Lower leg skin (tissue), 4 donors: ENCODE results near the gene SOAT2. TPM values are rescaled to one million over a fixed set of nuclear protein-coding genes. Genes with fewer than 3 reads are reported as not detected.

Source experiments
- DNase-seq, 2 donors: peaks; one replicate each; pipeline ENCODE4 v3.0.0-alpha.2; 2019; ENCODE audit warnings: low spot score in 2 of 2
- H3K4me3 ChIP-seq: fragments of 200-600 bp; sonication (generic); 2 replicates; pipeline ENCODE4 v1.5.1; 2017; ENCODE audit warnings: mild to moderate bottlenecking, low read depth; ENCODE audit not compliant: poor library complexity, severe bottlenecking
- POLR2A ChIP-seq, 2 donors: fragments of 450-650 bp; IDR thresholded peaks; one replicate each; pipeline ENCODE4 v1.6.1; 2016 to 2017; ENCODE audit warnings: antibody characterized with exemption in 2 of 2, mild to moderate bottlenecking in 1 of 2, moderate library complexity in 1 of 2
- WGBS, 2 donors: methylation state at CpG; one replicate each; pipeline ENCODE4 v1.1.5; 2018; 5-methylcytosine and 5-hydroxymethylcytosine counted together
- intact Hi-C: fragments of 100-400 bp; cut with DNase I; formaldehyde crosslinking; loops from one replicate; pipeline ENCODE4 v1.15.0; 2023; ENCODE audit warnings: low total_unique reads
- total RNA-seq, 4 donors: library from RNA; depleted of rRNA; stranded (reverse); fragments of >200 nt; gene quantifications; one replicate each; pipeline ENCODE4 v1.1.0, GENCODE V29; 2016
- TF ChIP-seq, protein P1 (sequence below), 3 donors: fragments of 450-650 bp; IDR thresholded peaks; one replicate each; pipeline ENCODE4 v1.5.1; 2016; ENCODE audit warnings: antibody characterized with exemption in 3 of 3, mild to moderate bottlenecking in 3 of 3, moderate library complexity in 2 of 3

Gene SOAT2
- total RNA-seq, 4 donors from 2014 or later: 0.26 to 0.63 TPM; not detected in 2

DNA sequence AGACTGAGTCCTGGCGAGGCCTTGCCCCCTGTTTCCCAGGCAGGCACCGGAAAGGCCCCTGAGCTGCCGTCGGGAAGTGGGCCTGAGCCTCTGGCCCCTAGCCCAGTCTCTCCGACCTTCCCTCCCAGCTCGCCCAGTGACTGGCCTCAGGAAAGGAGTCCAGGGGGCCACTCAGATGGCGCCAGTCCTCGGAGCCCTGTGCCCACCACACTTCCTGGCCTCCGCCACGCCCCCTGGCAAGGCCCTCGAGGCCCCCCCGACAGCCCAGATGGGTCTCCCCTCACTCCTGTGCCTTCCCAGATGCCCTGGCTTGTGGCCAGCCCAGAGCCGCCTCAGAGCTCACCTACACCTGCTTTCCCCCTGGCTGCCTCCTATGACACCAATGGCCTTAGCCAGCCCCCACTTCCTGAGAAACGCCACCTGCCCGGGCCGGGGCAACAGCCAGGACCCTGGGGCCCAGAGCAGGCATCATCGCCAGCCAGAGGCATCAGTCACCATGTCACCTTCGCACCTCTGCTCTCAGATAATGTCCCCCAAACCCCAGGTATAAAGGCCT, 42.5 kb upstream of the SOAT2 start:
- peak; percentile 22 to 87 for DNase-seq
- no peak for TF ChIP-seq POLR2A (IDR thresholded peaks at IDR 0.05)
- TF ChIP-seq, protein P1, sequence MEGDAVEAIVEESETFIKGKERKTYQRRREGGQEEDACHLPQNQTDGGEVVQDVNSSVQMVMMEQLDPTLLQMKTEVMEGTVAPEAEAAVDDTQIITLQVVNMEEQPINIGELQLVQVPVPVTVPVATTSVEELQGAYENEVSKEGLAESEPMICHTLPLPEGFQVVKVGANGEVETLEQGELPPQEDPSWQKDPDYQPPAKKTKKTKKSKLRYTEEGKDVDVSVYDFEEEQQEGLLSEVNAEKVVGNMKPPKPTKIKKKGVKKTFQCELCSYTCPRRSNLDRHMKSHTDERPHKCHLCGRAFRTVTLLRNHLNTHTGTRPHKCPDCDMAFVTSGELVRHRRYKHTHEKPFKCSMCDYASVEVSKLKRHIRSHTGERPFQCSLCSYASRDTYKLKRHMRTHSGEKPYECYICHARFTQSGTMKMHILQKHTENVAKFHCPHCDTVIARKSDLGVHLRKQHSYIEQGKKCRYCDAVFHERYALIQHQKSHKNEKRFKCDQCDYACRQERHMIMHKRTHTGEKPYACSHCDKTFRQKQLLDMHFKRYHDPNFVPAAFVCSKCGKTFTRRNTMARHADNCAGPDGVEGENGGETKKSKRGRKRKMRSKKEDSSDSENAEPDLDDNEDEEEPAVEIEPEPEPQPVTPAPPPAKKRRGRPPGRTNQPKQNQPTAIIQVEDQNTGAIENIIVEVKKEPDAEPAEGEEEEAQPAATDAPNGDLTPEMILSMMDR (IDR thresholded peaks at IDR 0.05): no peak

GRCh38 chr12:53061404-53062010, 41.8 kb upstream of the SOAT2 start:
- no peak overlapping the region for H3K4me3 ChIP-seq
- DNase-seq: peak; percentile 26 to 87
- intact Hi-C loops: loop anchor here (10.0 kb wide), 1 partner anchor 133 kb away; no protein-coding TSS in a partner anchor
- no peak for TF ChIP-seq POLR2A (IDR thresholded peaks at IDR 0.05)
- TF ChIP-seq, protein P1 (IDR thresholded peaks at IDR 0.05): no peak
- 56 to 68% methylated on average over 3 to 5 of the region's 5 CpGs for WGBS, 2 donors

More for the DNA sequence above, 42.5 kb upstream of the SOAT2 start:
- no peak overlapping the region for H3K4me3 ChIP-seq
- intact Hi-C loops: loop anchor here (10.0 kb wide), 1 partner anchor 134 kb away; no protein-coding TSS in a partner anchor
- 52 to 59% methylated on average over 17 to 18 of the region's 18 CpGs for WGBS, 2 donors

DNA sequence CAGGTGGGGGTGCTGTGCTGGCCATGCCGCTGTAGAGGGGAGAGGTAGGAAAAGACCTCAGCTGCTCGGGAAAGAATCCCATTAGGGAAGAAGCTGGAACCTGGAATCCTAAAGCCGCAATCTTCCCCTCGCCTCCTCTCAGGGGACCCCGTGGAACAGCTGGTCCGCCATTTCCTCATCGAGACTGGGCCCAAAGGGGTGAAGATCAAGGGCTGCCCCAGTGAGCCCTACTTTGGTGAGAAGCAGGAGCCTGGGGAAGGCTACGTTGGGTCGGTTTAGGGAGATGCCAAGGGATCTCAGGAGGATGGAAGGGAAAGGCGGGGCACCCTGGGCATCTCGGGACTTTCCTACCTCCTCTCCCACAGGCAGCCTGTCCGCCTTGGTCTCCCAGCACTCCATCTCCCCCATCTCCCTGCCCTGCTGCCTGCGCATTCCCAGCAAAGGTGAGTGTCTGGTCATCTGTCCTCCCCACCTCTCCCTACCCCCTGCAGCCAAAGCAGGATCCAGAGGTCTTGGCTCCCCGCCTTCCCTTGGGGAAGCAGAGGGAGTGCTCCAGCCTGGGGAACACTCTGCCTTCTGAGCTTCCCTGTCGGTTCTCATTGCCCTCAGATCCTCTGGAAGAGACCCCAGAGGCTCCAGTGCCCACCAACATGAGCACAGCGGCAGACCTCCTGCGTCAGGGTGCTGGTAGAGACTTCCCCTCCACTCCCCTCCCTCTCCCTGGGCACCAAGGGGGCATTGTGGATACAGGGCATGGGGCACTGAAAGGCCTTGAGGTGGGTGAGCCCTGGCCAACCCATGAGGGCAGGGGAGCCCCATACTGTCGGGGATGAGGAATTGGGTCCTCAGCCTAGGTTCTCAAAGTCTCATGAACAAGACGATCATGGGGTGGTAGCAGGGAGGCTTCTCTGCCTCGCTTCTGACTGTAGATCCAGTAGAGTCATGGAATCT, 41.0 kb upstream of the SOAT2 start:
- intact Hi-C loops: loop anchor here (10.0 kb wide), 1 partner anchor 133 kb away; no protein-coding TSS in a partner anchor
- H3K4me3 ChIP-seq: no peak overlapping the region
- no peak for TF ChIP-seq POLR2A (IDR thresholded peaks at IDR 0.05)
- TF ChIP-seq, protein P1 (IDR thresholded peaks at IDR 0.05): no peak
- DNase-seq: peak; percentile 17 to 83
- WGBS, 2 donors: 71% methylated on average over 20 of the region's 20 CpGs

- 70 to 79% methylated on average over 12 to 14 of the region's 14 CpGs for WGBS, 2 donors
- no peak overlapping the region for H3K4me3 ChIP-seq
- DNase-seq: peak; percentile 13 to 72
- intact Hi-C loops: loop anchor here (10.0 kb wide), 1 partner anchor 132 kb away; no protein-coding TSS in a partner anchor
- no peak for TF ChIP-seq POLR2A (IDR thresholded peaks at IDR 0.05)
- TF ChIP-seq, protein P1 (IDR thresholded peaks at IDR 0.05): no peak
Measured at GRCh38 chr12:53062977-53063707, 40.1 kb upstream of the SOAT2 start.
